SK-N-MC (cell line): Measurements from ENCODE around the gene GLI3.

ENCODE experiments used
- DNase-seq: peaks from one replicate; pipeline ENCODE4 v3.0.0-alpha.2; 2011; ENCODE audit warnings: low read depth, low spot score
- H3K27ac ChIP-seq: fragments of 200-600 bp; sonication (generic); 2 replicates; pipeline ENCODE4 v1.5.1; 2016; ENCODE audit warnings: mixed run types
- H3K36me3 ChIP-seq: fragments of 200-600 bp; sonication (generic); 2 replicates; pipeline ENCODE4 v1.6.1; 2017; ENCODE audit warnings: antibody characterized with exemption, low read length, mixed read lengths; ENCODE audit not compliant: insufficient read depth
- H3K4me3 ChIP-seq: fragments of 200-600 bp; sonication (generic); 2 replicates; pipeline ENCODE4 v1.5.1; 2016
- H3K9ac ChIP-seq: fragments of 200-600 bp; sonication (generic); 2 replicates; pipeline ENCODE4 v1.8.0; 2017; ENCODE audit warnings: mixed run types, mixed read lengths; ENCODE audit not compliant: insufficient read length
- H3K9me3 ChIP-seq: fragments of 200-600 bp; sonication (generic); 2 replicates; pipeline ENCODE4 v1.6.1; 2017; ENCODE audit warnings: low read depth, mild to moderate bottlenecking, antibody characterized with exemption, low read length, moderate library complexity, mixed read lengths
- EZH2 ChIP-seq: fragments of 200-600 bp; sonication (generic); IDR thresholded peaks from one replicate; pipeline ENCODE4 v1.6.1; 2017; ENCODE audit warnings: antibody characterized with exemption
- FOXP2 ChIP-seq: optimal IDR thresholded peaks from 2 replicates; pipeline ENCODE3; 2011; ENCODE audit warnings: mild to moderate bottlenecking, moderate library complexity; ENCODE audit not compliant: insufficient read depth; ENCODE audit errors: extremely low read length, control extremely low read depth
- POLR2AphosphoS5 ChIP-seq: IDR thresholded peaks from 2 replicates; pipeline ENCODE4 v1.6.1; 2012; ENCODE audit warnings: mild to moderate bottlenecking, low read depth, low read length, borderline replicate concordance

Gene GLI3

GRCh38 chr7:41925946-41926345 is 311.1 kb downstream of the GLI3 start:
- no peaks in the 10 kb centered on the region for H3K9me3 ChIP-seq
- no peak overlapping the region for H3K27ac ChIP-seq
- no peak for DNase-seq
- no peak overlapping the region for H3K9ac ChIP-seq
- H3K4me3 ChIP-seq: no peak overlapping the region
- TF ChIP-seq EZH2: no peak
- TF ChIP-seq FOXP2: no peak
- no peak for TF ChIP-seq POLR2AphosphoS5
- H3K36me3 ChIP-seq: no peaks in the 10 kb centered on the region

- Histone ChIP-seq H3K36me3 (no peaks in the 10 kb centered on the region), H3K9me3 (no peaks in the 10 kb centered on the region), H3K9ac (no peak overlapping the region), H3K4me3 (no peak overlapping the region), H3K27ac (no peak overlapping the region)
- no peak for TF ChIP-seq FOXP2
- TF ChIP-seq EZH2: no peak
- no peak for TF ChIP-seq POLR2AphosphoS5
- DNase-seq: no peak
Observed at GRCh38 chr7:41924796-41925195, 312.2 kb downstream of the GLI3 start.

GRCh38 chr7:41922373-41922772 is 314.6 kb downstream of the GLI3 start:
- no peak overlapping the region for H3K4me3 ChIP-seq
- no peak for TF ChIP-seq EZH2
- TF ChIP-seq FOXP2: no peak
- TF ChIP-seq POLR2AphosphoS5: no peak
- H3K9me3 ChIP-seq: no peaks in the 10 kb centered on the region
- no peak overlapping the region for H3K9ac ChIP-seq
- H3K36me3 ChIP-seq: no peaks in the 10 kb centered on the region
- no peak for DNase-seq
- H3K27ac ChIP-seq: no peak overlapping the region

- no peak for DNase-seq
- Histone ChIP-seq H3K4me3 (no peak overlapping the region), H3K27ac (no peak overlapping the region), H3K36me3 (no peaks in the 10 kb centered on the region), H3K9me3 (no peaks in the 10 kb centered on the region), H3K9ac (no peak overlapping the region)
- TF ChIP-seq FOXP2 (no peak), EZH2 (no peak), POLR2AphosphoS5 (no peak)
Observed at GRCh38 chr7:41921453-41921981, 315.5 kb downstream of the GLI3 start.

- no peak for DNase-seq
- Histone ChIP-seq H3K27ac (no peak overlapping the region), H3K9me3 (no peaks in the 10 kb centered on the region), H3K4me3 (no peak overlapping the region), H3K36me3 (no peaks in the 10 kb centered on the region), H3K9ac (no peak overlapping the region)
- TF ChIP-seq POLR2AphosphoS5: no peak
Observed at GRCh38 chr7:41918597-41918996, 318.4 kb downstream of the GLI3 start.

- TF ChIP-seq POLR2AphosphoS5: no peak
- no peak for TF ChIP-seq EZH2
- no peak for TF ChIP-seq FOXP2
- H3K9ac ChIP-seq: no peak overlapping the region
- peak overlapping the region; percentile 4; the same call in 1 of the 2 replicates for H3K4me3 ChIP-seq
- H3K9me3 ChIP-seq: no peaks in the 10 kb centered on the region
- DNase-seq: peak; percentile 18
- H3K36me3 ChIP-seq: no peaks in the 10 kb centered on the region
- peak overlapping the region; percentile 61 for H3K27ac ChIP-seq
Observed at GRCh38 chr7:41916450-41916927, 320.5 kb downstream of the GLI3 start.

- H3K9ac ChIP-seq: no peak overlapping the region
- H3K27ac ChIP-seq: peak overlapping the region; percentile 61
- no peaks in the 10 kb centered on the region for H3K9me3 ChIP-seq
- no peak overlapping the region for H3K4me3 ChIP-seq
- TF ChIP-seq POLR2AphosphoS5 (no peak), FOXP2 (no peak), EZH2 (no peak)
- DNase-seq: no peak
- no peaks in the 10 kb centered on the region for H3K36me3 ChIP-seq
Observed at GRCh38 chr7:41915871-41916270, 321.1 kb downstream of the GLI3 start.

GRCh38 chr7:41912851-41913567 is 324.0 kb downstream of the GLI3 start:
- no peak for DNase-seq
- no peak overlapping the region for H3K27ac ChIP-seq
- H3K36me3 ChIP-seq: no peaks in the 10 kb centered on the region
- no peak overlapping the region for H3K9ac ChIP-seq
- H3K9me3 ChIP-seq: no peaks in the 10 kb centered on the region
- TF ChIP-seq FOXP2 (no peak), EZH2 (no peak), POLR2AphosphoS5 (no peak)
- no peak overlapping the region for H3K4me3 ChIP-seq
